ENCODE data around the gene ATXN7. TPM values are rescaled to one million over a fixed set of nuclear protein-coding genes. Genes with fewer than 3 reads are reported as not detected.

Gene ATXN7
- total and polyA plus RNA-seq, 4 donors: 2.8 to 13.6 (median 5.6) TPM

DNA sequence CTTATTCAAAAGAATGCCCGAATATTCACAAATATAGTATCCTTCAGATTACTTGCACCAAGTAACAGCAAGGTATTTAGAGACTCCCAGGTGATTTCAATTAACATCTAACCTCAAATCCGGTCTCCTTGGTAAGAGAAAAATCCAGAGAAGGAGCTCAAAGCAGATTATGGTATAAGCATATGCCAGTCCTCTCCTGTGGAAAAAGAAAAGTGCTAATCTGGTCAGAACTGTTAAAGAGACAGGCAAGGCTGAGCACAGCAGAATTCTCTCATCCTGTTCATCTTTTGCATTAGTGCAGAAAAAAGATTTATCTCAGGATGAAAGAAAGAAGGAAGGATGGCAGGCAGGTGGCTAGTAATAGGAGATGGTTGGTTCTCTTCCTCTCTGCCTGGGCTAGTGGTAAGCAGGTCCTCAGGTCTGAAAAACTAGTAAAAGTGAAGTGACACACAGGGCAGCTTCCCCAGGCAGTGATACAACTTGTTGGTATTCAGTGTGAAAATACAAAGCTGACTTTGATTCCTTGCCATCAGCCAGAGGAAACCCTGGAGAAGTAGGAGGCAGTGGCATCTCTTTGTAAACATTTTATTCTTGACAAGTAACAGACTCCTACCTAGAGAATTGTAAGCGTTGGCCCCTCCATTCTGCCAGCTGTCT, 14.2 kb downstream of the ATXN7 start:
- no peaks in the 10 kb centered on the region for H3K36me3 ChIP-seq (ENCODE audit: control insufficient read depth in 4 of 4, insufficient read depth in 3 of 4, low read depth in 1 of 4, low read length in 3 of 4)
- H3K27me3 ChIP-seq (ENCODE audit: control insufficient read depth in 4 of 4, insufficient read depth in 4 of 4, low read length in 3 of 4): no peaks in the 10 kb centered on the region
- no peak overlapping the region for H3K9ac ChIP-seq (ENCODE audit: low read depth in 1 of 2, low read length in 2 of 2)
- no peak overlapping the region for H3K4me3 ChIP-seq (ENCODE audit: low read depth in 1 of 3, low read length in 3 of 3)
- no peak for DNase-seq (ENCODE audit: low spot score)
- peaks cover 0 to 3% (median 0%) of the 10 kb centered on the region in 4 donors for H3K4me1 ChIP-seq (ENCODE audit: control insufficient read depth in 4 of 4, insufficient read depth in 4 of 4, low read length in 3 of 4)
- no peaks in the 10 kb centered on the region for H3K9me3 ChIP-seq (ENCODE audit: control insufficient read depth in 4 of 4, low read length in 3 of 4)
- H3K27ac ChIP-seq (ENCODE audit: low read depth in 1 of 2, low read length in 2 of 2): no peak overlapping the region
- WGBS: 87% methylated on average over 3 of the region's 3 CpGs
- TF ChIP-seq FOXA2 (IDR thresholded peaks at IDR 0.05) (no peak), SP1 (IDR thresholded peaks at IDR 0.05) (no peak), TAF1 (conservative IDR thresholded peaks at IDR 0.05) (no peak)
- TF ChIP-seq, protein P1, sequence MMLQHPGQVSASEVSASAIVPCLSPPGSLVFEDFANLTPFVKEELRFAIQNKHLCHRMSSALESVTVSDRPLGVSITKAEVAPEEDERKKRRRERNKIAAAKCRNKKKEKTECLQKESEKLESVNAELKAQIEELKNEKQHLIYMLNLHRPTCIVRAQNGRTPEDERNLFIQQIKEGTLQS (IDR thresholded peaks at IDR 0.05): no peak
- TF ChIP-seq, protein P2, sequence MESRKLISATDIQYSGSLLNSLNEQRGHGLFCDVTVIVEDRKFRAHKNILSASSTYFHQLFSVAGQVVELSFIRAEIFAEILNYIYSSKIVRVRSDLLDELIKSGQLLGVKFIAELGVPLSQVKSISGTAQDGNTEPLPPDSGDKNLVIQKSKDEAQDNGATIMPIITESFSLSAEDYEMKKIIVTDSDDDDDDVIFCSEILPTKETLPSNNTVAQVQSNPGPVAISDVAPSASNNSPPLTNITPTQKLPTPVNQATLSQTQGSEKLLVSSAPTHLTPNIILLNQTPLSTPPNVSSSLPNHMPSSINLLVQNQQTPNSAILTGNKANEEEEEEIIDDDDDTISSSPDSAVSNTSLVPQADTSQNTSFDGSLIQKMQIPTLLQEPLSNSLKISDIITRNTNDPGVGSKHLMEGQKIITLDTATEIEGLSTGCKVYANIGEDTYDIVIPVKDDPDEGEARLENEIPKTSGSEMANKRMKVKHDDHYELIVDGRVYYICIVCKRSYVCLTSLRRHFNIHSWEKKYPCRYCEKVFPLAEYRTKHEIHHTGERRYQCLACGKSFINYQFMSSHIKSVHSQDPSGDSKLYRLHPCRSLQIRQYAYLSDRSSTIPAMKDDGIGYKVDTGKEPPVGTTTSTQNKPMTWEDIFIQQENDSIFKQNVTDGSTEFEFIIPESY (IDR thresholded peaks at IDR 0.05): no peak

DNA sequence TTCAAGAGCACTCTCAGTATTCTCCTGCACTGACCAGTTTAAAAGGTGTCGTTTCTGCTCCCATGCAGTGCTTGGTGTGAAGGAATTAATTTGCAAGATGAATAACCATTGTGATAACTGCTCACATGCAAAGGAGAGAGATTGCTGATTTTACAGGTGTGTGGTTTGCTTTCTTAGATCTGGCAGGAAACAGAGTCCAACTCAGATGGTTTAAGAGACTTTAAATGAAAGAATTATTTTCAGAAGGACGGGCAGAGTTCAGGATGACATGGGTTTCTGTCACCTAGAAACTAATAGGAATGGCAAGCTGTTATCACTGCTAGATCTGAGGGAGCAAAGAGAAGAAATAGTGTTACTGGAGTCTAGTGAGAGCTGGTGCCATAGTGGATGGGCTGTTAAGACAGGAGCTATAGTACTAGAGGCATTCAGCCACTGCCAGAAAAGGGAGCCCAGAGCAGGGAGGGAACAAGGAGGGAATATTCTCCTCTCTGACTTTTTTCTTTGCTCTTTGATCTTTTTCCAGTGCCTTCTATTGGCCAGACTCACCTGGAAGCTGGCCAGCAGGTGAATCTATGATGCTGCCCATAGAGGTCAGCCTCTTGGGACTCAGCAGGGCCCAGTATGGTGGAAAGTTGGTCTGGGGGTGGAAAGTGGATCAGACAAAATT, 14.9 kb downstream of the ATXN7 start:
- H3K27me3 ChIP-seq (ENCODE audit: control insufficient read depth in 4 of 4, insufficient read depth in 4 of 4, low read length in 3 of 4): no peaks in the 10 kb centered on the region
- H3K9ac ChIP-seq (ENCODE audit: low read depth in 1 of 2, low read length in 2 of 2): no peak overlapping the region
- H3K4me1 ChIP-seq (ENCODE audit: control insufficient read depth in 4 of 4, insufficient read depth in 4 of 4, low read length in 3 of 4): peaks cover 0 to 3% (median 0%) of the 10 kb centered on the region in 4 donors
- no peak for DNase-seq (ENCODE audit: low spot score)
- TF ChIP-seq, protein P3, sequence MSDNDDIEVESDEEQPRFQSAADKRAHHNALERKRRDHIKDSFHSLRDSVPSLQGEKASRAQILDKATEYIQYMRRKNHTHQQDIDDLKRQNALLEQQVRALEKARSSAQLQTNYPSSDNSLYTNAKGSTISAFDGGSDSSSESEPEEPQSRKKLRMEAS (IDR thresholded peaks at IDR 0.05): no peak
- TF ChIP-seq YY1 (IDR thresholded peaks at IDR 0.05) (no peak), GABPA (IDR thresholded peaks at IDR 0.05 in 1 of 2, conservative IDR thresholded peaks at IDR 0.05 in 1 of 2) (no peak), RXRA (IDR thresholded peaks at IDR 0.05) (no peak), JUND (IDR thresholded peaks at IDR 0.05) (no peak)
- TF ChIP-seq, protein P2 (IDR thresholded peaks at IDR 0.05): no peak
- WGBS: 84% methylated on average over 2 of the region's 2 CpGs
- H3K36me3 ChIP-seq (ENCODE audit: control insufficient read depth in 4 of 4, insufficient read depth in 3 of 4, low read depth in 1 of 4, low read length in 3 of 4): no peaks in the 10 kb centered on the region
- no peak overlapping the region for H3K27ac ChIP-seq (ENCODE audit: low read depth in 1 of 2, low read length in 2 of 2)
- no peaks in the 10 kb centered on the region for H3K9me3 ChIP-seq (ENCODE audit: control insufficient read depth in 4 of 4, low read length in 3 of 4)
- H3K4me3 ChIP-seq (ENCODE audit: low read depth in 1 of 3, low read length in 3 of 3): no peak overlapping the region

DNA sequence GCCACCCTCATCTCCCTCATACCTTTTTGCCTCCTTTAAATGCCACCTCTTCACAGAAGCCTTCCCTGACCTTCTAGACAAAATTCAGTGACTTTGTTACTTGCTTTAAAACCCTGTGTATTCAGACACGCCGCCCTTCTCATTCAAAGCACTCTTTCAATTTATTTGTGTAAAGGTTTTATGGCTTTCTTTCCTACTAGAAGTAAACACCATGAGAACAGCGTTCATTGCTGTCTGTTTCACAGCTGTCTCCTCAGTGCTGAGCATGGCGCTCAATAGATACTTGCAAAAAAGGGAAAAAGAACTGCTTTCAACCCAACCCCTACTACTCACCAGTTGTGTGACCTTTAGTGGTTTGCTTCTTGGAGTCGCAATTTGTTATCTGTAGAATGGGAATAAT, 17.0 kb downstream of the ATXN7 start:
- Histone ChIP-seq H3K4me3 (ENCODE audit: low read depth in 1 of 3, low read length in 3 of 3) (no peak overlapping the region), H3K36me3 (ENCODE audit: control insufficient read depth in 4 of 4, insufficient read depth in 3 of 4, low read depth in 1 of 4, low read length in 3 of 4) (no peaks in the 10 kb centered on the region), H3K4me1 (ENCODE audit: control insufficient read depth in 4 of 4, insufficient read depth in 4 of 4, low read length in 3 of 4) (peaks cover 0 to 3% (median 0%) of the 10 kb centered on the region in 4 donors), H3K27ac (ENCODE audit: low read depth in 1 of 2, low read length in 2 of 2) (no peak overlapping the region), H3K9ac (ENCODE audit: low read depth in 1 of 2, low read length in 2 of 2) (no peak overlapping the region), H3K9me3 (ENCODE audit: control insufficient read depth in 4 of 4, low read length in 3 of 4) (no peaks in the 10 kb centered on the region), H3K27me3 (ENCODE audit: control insufficient read depth in 4 of 4, insufficient read depth in 4 of 4, low read length in 3 of 4) (no peaks in the 10 kb centered on the region)
- 88% methylated on average over 5 of the region's 5 CpGs for WGBS
- DNase-seq (ENCODE audit: low spot score): no peak
- TF ChIP-seq, protein P4, sequence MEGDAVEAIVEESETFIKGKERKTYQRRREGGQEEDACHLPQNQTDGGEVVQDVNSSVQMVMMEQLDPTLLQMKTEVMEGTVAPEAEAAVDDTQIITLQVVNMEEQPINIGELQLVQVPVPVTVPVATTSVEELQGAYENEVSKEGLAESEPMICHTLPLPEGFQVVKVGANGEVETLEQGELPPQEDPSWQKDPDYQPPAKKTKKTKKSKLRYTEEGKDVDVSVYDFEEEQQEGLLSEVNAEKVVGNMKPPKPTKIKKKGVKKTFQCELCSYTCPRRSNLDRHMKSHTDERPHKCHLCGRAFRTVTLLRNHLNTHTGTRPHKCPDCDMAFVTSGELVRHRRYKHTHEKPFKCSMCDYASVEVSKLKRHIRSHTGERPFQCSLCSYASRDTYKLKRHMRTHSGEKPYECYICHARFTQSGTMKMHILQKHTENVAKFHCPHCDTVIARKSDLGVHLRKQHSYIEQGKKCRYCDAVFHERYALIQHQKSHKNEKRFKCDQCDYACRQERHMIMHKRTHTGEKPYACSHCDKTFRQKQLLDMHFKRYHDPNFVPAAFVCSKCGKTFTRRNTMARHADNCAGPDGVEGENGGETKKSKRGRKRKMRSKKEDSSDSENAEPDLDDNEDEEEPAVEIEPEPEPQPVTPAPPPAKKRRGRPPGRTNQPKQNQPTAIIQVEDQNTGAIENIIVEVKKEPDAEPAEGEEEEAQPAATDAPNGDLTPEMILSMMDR (IDR thresholded peaks at IDR 0.05; ENCODE audit: low read depth, low read length, missing input control): no peak
- TF ChIP-seq TAF1 (conservative IDR thresholded peaks at IDR 0.05): no peak
- TF ChIP-seq HNF4A (conservative IDR thresholded peaks at IDR 0.05): no peak
- TF ChIP-seq YY1 (IDR thresholded peaks at IDR 0.05): no peak
- TF ChIP-seq RAD21 (IDR thresholded peaks at IDR 0.05): no peak
- TF ChIP-seq EGR1 (IDR thresholded peaks at IDR 0.05; ENCODE audit: low read depth in 2 of 2): no peak
- no peak for TF ChIP-seq JUND (IDR thresholded peaks at IDR 0.05)

All from liver (tissue), 9 donors.